Measurements from ENCODE around the gene ODAM. TPM values are rescaled to one million over a fixed set of nuclear protein-coding genes. Genes with fewer than 3 reads are reported as not detected.

Gene ODAM, protein sequence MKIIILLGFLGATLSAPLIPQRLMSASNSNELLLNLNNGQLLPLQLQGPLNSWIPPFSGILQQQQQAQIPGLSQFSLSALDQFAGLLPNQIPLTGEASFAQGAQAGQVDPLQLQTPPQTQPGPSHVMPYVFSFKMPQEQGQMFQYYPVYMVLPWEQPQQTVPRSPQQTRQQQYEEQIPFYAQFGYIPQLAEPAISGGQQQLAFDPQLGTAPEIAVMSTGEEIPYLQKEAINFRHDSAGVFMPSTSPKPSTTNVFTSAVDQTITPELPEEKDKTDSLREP
- not detected for total RNA-seq
- polyA plus RNA-seq = not detected
- total RNA-seq = 0 reads per million in 6 experiments

- Mint-ChIP-seq H3K27ac (no peak within 1 kb of the TSS), H3K36me3 (no peaks in the 10 kb centered on the region), H3K9me3 (no peaks in the 10 kb centered on the region), H3K4me3 (no peak within 1 kb of the TSS), H3K4me1 (no peaks in the 10 kb centered on the region), H3K27me3 (no peaks in the 10 kb centered on the region)
- ATAC-seq (no peak), DNase-seq (no peak)
- POLR2A ChIA-PET = no interaction called here
Measured at GRCh38 chr4:70195425-70195824, at the start of gene ODAM. Gene ODAM, plus strand, starts transcription at chr4:70195725. Its CDS starts 819 bp downstream, at chr4:70196544.

DNA sequence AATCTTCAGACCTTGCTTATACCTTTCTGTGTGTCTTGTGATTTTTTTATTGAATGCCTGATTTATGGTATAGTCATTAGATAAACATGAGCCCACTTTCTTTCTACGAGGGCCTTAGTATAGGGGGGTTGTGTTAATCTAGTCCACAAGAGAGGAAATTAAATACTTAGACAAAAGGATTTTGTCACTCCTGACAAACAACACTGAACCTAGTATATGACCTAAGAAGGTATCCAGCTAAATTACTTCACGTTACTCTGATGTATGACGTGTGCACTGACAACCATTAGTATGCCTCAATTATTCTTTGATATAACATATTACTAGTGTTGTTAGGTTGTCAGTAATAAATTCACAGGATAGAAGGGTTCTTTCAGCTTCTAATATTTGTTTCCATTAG is 44.3 kb upstream of the ODAM start:
- no peaks in the 10 kb centered on the region for H3K36me3 Mint-ChIP-seq
- H3K27me3 Mint-ChIP-seq = no peaks in the 10 kb centered on the region
- H3K27ac Mint-ChIP-seq = no peak overlapping the region
- no peaks in the 10 kb centered on the region for H3K4me1 Mint-ChIP-seq
- DNase-seq (no peak), ATAC-seq (no peak)
- no peak overlapping the region for H3K4me3 Mint-ChIP-seq
- POLR2A ChIA-PET = no interaction called here
- H3K9me3 Mint-ChIP-seq = no peaks in the 10 kb centered on the region

GRCh38 chr4:70152088-70152487 is 43.4 kb upstream of the ODAM start:
- no peaks in the 10 kb centered on the region for H3K27me3 Mint-ChIP-seq
- POLR2A ChIA-PET = no interaction called here
- H3K9me3 Mint-ChIP-seq = no peaks in the 10 kb centered on the region
- no peaks in the 10 kb centered on the region for H3K4me1 Mint-ChIP-seq
- DNase-seq (no peak), ATAC-seq (no peak)
- H3K36me3 Mint-ChIP-seq = no peaks in the 10 kb centered on the region
- H3K27ac Mint-ChIP-seq = no peak overlapping the region
- no peak overlapping the region for H3K4me3 Mint-ChIP-seq

GRCh38 chr4:70153937-70154336 is 41.6 kb upstream of the ODAM start, which contains the start of gene PRR27:
Gene PRR27, plus strand, starts transcription at chr4:70154237. Its CDS starts 139 bp downstream, at chr4:70154376.
- POLR2A ChIA-PET = no interaction called here
- Mint-ChIP-seq H3K36me3 (no peaks in the 10 kb centered on the region), H3K27ac (no peak within 1 kb of the TSS), H3K27me3 (no peaks in the 10 kb centered on the region), H3K9me3 (no peaks in the 10 kb centered on the region), H3K4me1 (no peaks in the 10 kb centered on the region), H3K4me3 (no peak within 1 kb of the TSS)
- DNase-seq (no peak), ATAC-seq (no peak)

- Mint-ChIP-seq H3K27me3 (no peaks in the 10 kb centered on the region), H3K27ac (no peak overlapping the region), H3K4me1 (no peaks in the 10 kb centered on the region), H3K36me3 (no peaks in the 10 kb centered on the region), H3K4me3 (no peak overlapping the region), H3K9me3 (no peaks in the 10 kb centered on the region)
- no peak for ATAC-seq
- POLR2A ChIA-PET = no interaction called here
- DNase-seq = no peak
Measured at GRCh38 chr4:70158576-70158975, 36.9 kb upstream of the ODAM start.

DNA sequence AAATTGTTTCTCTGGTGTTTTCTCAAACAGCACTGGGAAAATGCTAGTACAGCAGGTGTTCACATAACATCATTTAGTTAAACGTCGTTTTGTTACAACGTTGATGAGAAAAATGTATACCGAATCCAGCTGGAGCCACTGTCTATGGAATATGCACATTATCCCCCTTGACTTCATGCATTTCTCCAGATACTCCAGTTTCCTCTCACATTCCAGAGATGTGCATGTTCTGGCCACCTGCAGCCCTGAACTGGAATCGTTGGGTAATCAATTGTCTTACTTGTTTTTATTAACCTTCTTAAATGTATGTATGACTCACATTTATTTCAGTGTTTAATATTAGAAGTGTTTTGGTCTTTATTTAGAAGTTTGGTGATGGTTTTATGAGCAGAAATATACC is 18.4 kb upstream of the ODAM start:
- H3K27me3 Mint-ChIP-seq = peaks cover 0 to 3% (median 0%) of the 10 kb centered on the region in 5 donors
- no peak for DNase-seq
- H3K4me3 Mint-ChIP-seq = no peak overlapping the region
- no peaks in the 10 kb centered on the region for H3K4me1 Mint-ChIP-seq
- no peak for ATAC-seq
- POLR2A ChIA-PET = no interaction called here
- no peaks in the 10 kb centered on the region for H3K36me3 Mint-ChIP-seq
- no peaks in the 10 kb centered on the region for H3K9me3 Mint-ChIP-seq
- H3K27ac Mint-ChIP-seq = no peak overlapping the region

DNA sequence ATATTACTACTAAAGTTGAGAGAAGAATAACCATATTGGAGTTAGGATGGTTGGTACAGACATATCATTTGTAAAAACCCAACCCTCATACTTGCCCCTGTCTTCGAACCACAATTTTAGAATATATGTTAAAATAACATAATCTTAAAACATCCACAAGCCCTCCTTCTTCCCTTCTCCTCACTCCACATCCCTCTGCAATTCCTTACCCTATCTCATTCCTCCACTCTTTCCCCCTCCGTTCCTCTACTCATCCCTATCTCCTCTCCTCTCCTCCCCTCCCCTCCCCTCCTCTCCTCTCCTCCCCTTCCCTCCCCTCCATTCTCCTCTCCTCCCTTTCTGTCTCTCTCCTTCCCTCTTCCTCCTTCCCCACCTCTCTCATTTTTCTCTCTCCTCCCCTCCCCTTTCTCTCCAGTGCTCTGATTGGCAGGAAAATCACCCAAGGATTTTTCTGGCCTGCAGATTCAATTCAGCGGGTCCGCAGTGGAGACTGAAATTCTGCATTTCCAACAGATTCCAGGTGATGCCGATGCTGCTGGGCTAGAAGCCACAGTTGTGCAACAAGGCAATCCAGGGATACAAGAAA is 17.4 kb upstream of the ODAM start:
- Mint-ChIP-seq H3K9me3 (no peaks in the 10 kb centered on the region), H3K36me3 (no peaks in the 10 kb centered on the region), H3K27me3 (peaks cover 0 to 4% (median 0%) of the 10 kb centered on the region in 5 donors), H3K27ac (no peak overlapping the region), H3K4me3 (no peak overlapping the region), H3K4me1 (no peaks in the 10 kb centered on the region)
- DNase-seq (no peak), ATAC-seq (no peak)
- POLR2A ChIA-PET = no interaction called here

DNA sequence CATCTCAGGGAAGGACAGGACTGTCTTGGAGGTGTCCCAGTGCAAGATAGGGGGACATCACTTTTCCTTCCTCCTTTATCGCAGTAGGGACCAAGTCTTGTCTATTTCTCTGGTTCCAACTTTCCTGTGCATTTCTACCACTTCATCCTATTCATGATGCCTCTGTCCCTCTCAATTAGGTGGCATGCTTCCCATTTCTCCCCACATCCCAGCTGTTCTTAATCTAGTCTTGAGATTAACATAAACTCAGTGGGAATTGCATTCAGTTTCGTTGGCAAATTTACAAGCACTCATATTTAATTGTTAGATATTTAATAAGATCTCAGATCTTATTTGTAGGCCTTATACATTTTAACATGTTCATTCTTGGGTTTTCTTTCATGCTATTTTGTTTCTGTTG is 15.7 kb upstream of the ODAM start:
- Mint-ChIP-seq H3K27ac (no peak overlapping the region), H3K9me3 (no peaks in the 10 kb centered on the region), H3K27me3 (peaks cover 0 to 7% (median 0%) of the 10 kb centered on the region in 5 donors), H3K36me3 (no peaks in the 10 kb centered on the region), H3K4me1 (no peaks in the 10 kb centered on the region), H3K4me3 (no peak overlapping the region)
- no peak for DNase-seq
- POLR2A ChIA-PET = no interaction called here
- ATAC-seq = no peak

- POLR2A ChIA-PET = no interaction called here
Measured at GRCh38 chr4:70181864-70182263, 13.7 kb upstream of the ODAM start.

DNA sequence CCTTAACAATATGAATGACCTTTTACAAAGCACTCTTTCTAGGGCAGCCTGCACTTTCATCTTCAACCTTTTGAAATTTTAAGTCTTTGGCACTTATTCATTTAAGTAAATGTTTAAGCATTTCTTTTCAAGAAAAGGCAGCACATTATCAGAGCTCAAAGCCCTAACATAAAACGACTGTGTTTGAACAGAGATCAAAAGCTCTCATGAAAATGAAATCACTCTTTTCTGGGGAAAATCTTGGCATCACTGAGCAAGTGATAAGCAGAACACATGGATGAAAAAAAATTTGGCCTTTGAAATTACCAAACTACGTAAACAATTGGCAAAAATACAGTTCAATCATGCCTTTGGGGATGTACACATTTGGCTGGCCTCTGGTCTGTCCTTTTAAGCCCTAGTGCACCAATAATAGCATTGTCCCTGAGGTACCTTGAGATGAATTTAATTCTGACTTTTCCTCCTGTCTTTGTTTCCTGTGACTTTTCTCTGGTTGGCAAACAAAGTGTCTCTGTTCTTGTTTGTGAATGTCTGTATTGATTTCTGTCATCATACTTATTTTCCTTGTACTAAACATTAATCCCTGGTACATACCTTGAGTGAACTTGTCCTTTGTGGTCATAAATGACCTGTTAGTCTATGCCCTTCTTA is 12.9 kb upstream of the ODAM start:
- no peak overlapping the region for H3K4me3 Mint-ChIP-seq
- H3K27ac Mint-ChIP-seq = no peak overlapping the region
- H3K4me1 Mint-ChIP-seq = no peaks in the 10 kb centered on the region
- H3K9me3 Mint-ChIP-seq = no peaks in the 10 kb centered on the region
- DNase-seq = no peak
- H3K27me3 Mint-ChIP-seq = peaks cover 0 to 7% (median 0%) of the 10 kb centered on the region in 5 donors
- ATAC-seq = no peak
- POLR2A ChIA-PET = no interaction called here
- no peaks in the 10 kb centered on the region for H3K36me3 Mint-ChIP-seq

More at GRCh38 chr4:70181864-70182263, 13.7 kb upstream of the ODAM start:
- no peaks in the 10 kb centered on the region for H3K9me3 Mint-ChIP-seq
- peaks cover 0 to 8% (median 0%) of the 10 kb centered on the region in 5 donors for H3K27me3 Mint-ChIP-seq
- no peaks in the 10 kb centered on the region for H3K4me1 Mint-ChIP-seq
- no peak for ATAC-seq
- H3K27ac Mint-ChIP-seq = no peak overlapping the region
- DNase-seq = no peak
- no peak overlapping the region for H3K4me3 Mint-ChIP-seq
- no peaks in the 10 kb centered on the region for H3K36me3 Mint-ChIP-seq

DNA sequence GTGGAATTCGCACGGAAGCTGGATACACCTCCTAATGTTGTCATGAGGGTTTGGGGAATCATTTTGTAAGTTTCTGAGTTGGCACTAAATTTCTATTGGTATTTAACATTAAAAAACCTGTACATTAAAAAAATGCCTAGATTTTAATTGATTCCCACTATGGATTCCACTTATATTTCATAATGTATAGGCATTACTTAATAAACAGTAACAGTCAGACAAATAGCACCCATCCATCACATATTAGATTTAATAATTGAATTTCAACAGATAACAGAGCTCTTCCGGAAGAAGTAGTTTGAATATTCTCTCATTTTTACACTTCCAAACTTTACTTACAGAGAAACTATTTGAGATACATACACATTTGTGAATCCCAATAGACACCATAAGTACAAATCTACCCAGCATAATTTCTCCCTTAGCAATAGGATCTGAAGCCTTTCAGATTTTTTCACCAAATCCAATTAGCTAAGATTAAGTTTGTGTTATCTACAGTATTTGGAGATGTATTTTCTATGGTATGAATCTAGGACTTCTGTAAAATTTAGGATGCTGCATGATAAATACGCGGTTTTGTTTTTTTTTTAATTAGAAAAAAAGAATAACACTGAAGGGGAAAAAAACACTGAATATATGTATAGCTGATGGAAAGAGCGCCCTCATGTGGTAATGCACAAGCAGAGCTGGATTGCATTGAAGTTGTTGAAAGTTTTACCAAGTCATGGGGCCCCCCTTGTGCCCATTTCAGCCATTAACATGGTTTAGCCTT is 12.2 kb upstream of the ODAM start:
- H3K36me3 Mint-ChIP-seq = no peaks in the 10 kb centered on the region
- ATAC-seq (no peak), DNase-seq (peak in 1 of 10 donors; percentile 3)
- H3K9me3 Mint-ChIP-seq = no peaks in the 10 kb centered on the region
- H3K27ac Mint-ChIP-seq = no peak overlapping the region
- POLR2A ChIA-PET = no interaction called here
- no peaks in the 10 kb centered on the region for H3K4me1 Mint-ChIP-seq
- H3K27me3 Mint-ChIP-seq = peaks cover 0 to 7% (median 0%) of the 10 kb centered on the region in 5 donors
- no peak overlapping the region for H3K4me3 Mint-ChIP-seq

DNA sequence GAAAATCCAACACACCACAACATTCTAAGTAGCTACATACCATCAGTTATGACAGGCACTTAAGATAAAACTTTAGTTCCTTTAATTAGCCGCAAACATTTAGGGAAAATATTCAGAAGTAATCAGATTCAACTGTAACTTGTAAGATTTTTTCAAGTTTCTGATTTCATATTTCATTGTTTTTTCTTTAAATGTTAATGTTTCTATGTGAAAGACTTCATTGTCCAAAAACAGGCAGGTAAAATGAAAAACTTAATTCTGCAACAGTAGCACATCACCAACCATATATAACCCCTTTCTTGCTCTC is 11.6 kb upstream of the ODAM start:
- H3K4me1 Mint-ChIP-seq = no peaks in the 10 kb centered on the region
- DNase-seq (no peak), ATAC-seq (no peak)
- no peak overlapping the region for H3K27ac Mint-ChIP-seq
- H3K9me3 Mint-ChIP-seq = no peaks in the 10 kb centered on the region
- POLR2A ChIA-PET = no interaction called here
- peaks cover 0 to 7% (median 0%) of the 10 kb centered on the region in 5 donors for H3K27me3 Mint-ChIP-seq
- no peak overlapping the region for H3K4me3 Mint-ChIP-seq
- H3K36me3 Mint-ChIP-seq = no peaks in the 10 kb centered on the region

GRCh38 chr4:70187216-70187615 is 8.3 kb upstream of the ODAM start:
- Mint-ChIP-seq H3K27me3 (peaks cover 0 to 6% (median 0%) of the 10 kb centered on the region in 5 donors), H3K27ac (peak overlapping the region in 1 of 10 donors; percentile 36), H3K4me1 (no peaks in the 10 kb centered on the region), H3K4me3 (no peak overlapping the region), H3K9me3 (no peaks in the 10 kb centered on the region), H3K36me3 (no peaks in the 10 kb centered on the region)
- ATAC-seq (no peak), DNase-seq (no peak)
- POLR2A ChIA-PET = no interaction called here

All from naive thymus-derived CD8-positive, alpha-beta T cell (primary cell).